ENCODE data around the gene ADPGK. TPM values are rescaled to one million over a fixed set of nuclear protein-coding genes. Genes with fewer than 3 reads are reported as not detected.

The ADPGK gene
- total and polyA plus RNA-seq, 2 donors from 2014 or later = 23.9 to 42.5 TPM

GRCh38 chr15:72825829-72826228, 42.3 kb upstream of the ADPGK start:
- Histone ChIP-seq H3K4me3 (ENCODE audit: low read length in 3 of 3) (no peak overlapping the region), H3K4me1 (ENCODE audit: control insufficient read depth in 2 of 3, insufficient read depth in 2 of 3, low read depth in 1 of 3, low read length in 3 of 3) (no peaks in the 10 kb centered on the region), H3K27me3 (ENCODE audit: control insufficient read depth, insufficient read depth, low read length) (no peaks in the 10 kb centered on the region), H3K27ac (ENCODE audit: low read depth in 2 of 2, low read length in 2 of 2) (no peak overlapping the region), H3K9ac (ENCODE audit: low read length in 3 of 3) (no peak overlapping the region), H3K9me3 (ENCODE audit: control insufficient read depth in 2 of 3, insufficient read depth in 1 of 3, low read length in 3 of 3) (no peaks in the 10 kb centered on the region), H3K36me3 (ENCODE audit: control insufficient read depth in 2 of 3, insufficient read depth in 3 of 3, low read length in 3 of 3) (no peaks in the 10 kb centered on the region)
- no peak for TF ChIP-seq CTCF (IDR thresholded peaks at IDR 0.05; ENCODE audit: borderline replicate concordance, extremely low read depth, insufficient read depth)
- DNase-seq (no peak), FAIRE-seq (no peak)
- intact Hi-C loops (cut with DNase I) = no loop called here

- Histone ChIP-seq H3K4me1 (ENCODE audit: control insufficient read depth in 2 of 3, insufficient read depth in 2 of 3, low read depth in 1 of 3, low read length in 3 of 3) (no peaks in the 10 kb centered on the region), H3K9ac (ENCODE audit: low read length in 3 of 3) (no peak overlapping the region), H3K9me3 (ENCODE audit: control insufficient read depth in 2 of 3, insufficient read depth in 1 of 3, low read length in 3 of 3) (no peaks in the 10 kb centered on the region), H3K27ac (ENCODE audit: low read depth in 2 of 2, low read length in 2 of 2) (no peak overlapping the region), H3K4me3 (ENCODE audit: low read length in 3 of 3) (no peak overlapping the region), H3K27me3 (ENCODE audit: control insufficient read depth, insufficient read depth, low read length) (no peaks in the 10 kb centered on the region), H3K36me3 (ENCODE audit: control insufficient read depth in 2 of 3, insufficient read depth in 3 of 3, low read length in 3 of 3) (no peaks in the 10 kb centered on the region)
- no peak for TF ChIP-seq CTCF (IDR thresholded peaks at IDR 0.05; ENCODE audit: borderline replicate concordance, extremely low read depth, insufficient read depth)
- DNase-seq (no peak), FAIRE-seq (no peak)
- intact Hi-C loops (cut with DNase I) = no loop called here
Observed at GRCh38 chr15:72824781-72825180, 41.2 kb upstream of the ADPGK start.

GRCh38 chr15:72824112-72824511, 40.6 kb upstream of the ADPGK start:
- H3K4me1 ChIP-seq (ENCODE audit: control insufficient read depth in 2 of 3, insufficient read depth in 2 of 3, low read depth in 1 of 3, low read length in 3 of 3) = no peaks in the 10 kb centered on the region
- H3K27me3 ChIP-seq (ENCODE audit: control insufficient read depth, insufficient read depth, low read length) = no peaks in the 10 kb centered on the region
- no peaks in the 10 kb centered on the region for H3K9me3 ChIP-seq (ENCODE audit: control insufficient read depth in 2 of 3, insufficient read depth in 1 of 3, low read length in 3 of 3)
- H3K9ac ChIP-seq (ENCODE audit: low read length in 3 of 3) = no peak overlapping the region
- no peaks in the 10 kb centered on the region for H3K36me3 ChIP-seq (ENCODE audit: control insufficient read depth in 2 of 3, insufficient read depth in 3 of 3, low read length in 3 of 3)
- no peak overlapping the region for H3K4me3 ChIP-seq (ENCODE audit: low read length in 3 of 3)
- FAIRE-seq (no peak), DNase-seq (peak in 4 of 5 donors; percentile 52 to 58 (median 57))
- H3K27ac ChIP-seq (ENCODE audit: low read depth in 2 of 2, low read length in 2 of 2) = no peak overlapping the region
- no peak for TF ChIP-seq CTCF (IDR thresholded peaks at IDR 0.05; ENCODE audit: borderline replicate concordance, extremely low read depth, insufficient read depth)
- intact Hi-C loops (cut with DNase I) = no loop called here

GRCh38 chr15:72820278-72820677, 36.7 kb upstream of the ADPGK start:
- DNase-seq = no peak
- Histone ChIP-seq H3K27ac (ENCODE audit: low read depth in 2 of 2, low read length in 2 of 2) (no peak overlapping the region), H3K4me1 (ENCODE audit: control insufficient read depth in 2 of 3, insufficient read depth in 2 of 3, low read depth in 1 of 3, low read length in 3 of 3) (no peaks in the 10 kb centered on the region), H3K36me3 (ENCODE audit: control insufficient read depth in 2 of 3, insufficient read depth in 3 of 3, low read length in 3 of 3) (no peaks in the 10 kb centered on the region), H3K4me3 (ENCODE audit: low read length in 3 of 3) (no peak overlapping the region), H3K9me3 (ENCODE audit: control insufficient read depth in 2 of 3, insufficient read depth in 1 of 3, low read length in 3 of 3) (no peaks in the 10 kb centered on the region), H3K27me3 (ENCODE audit: control insufficient read depth, insufficient read depth, low read length) (no peaks in the 10 kb centered on the region), H3K9ac (ENCODE audit: low read length in 3 of 3) (no peak overlapping the region)
- intact Hi-C loops (cut with DNase I) = no loop called here
- no peak for FAIRE-seq
- no peak for TF ChIP-seq CTCF (IDR thresholded peaks at IDR 0.05; ENCODE audit: borderline replicate concordance, extremely low read depth, insufficient read depth)

Measured in kidney (tissue), 14 donors.